Measurements from ENCODE around the gene TMEM80. TPM values are rescaled to one million over a fixed set of nuclear protein-coding genes. Genes with fewer than 3 reads are reported as not detected.

Gene TMEM80
- total and polyA plus RNA-seq, 9 of the 15 experiments (the other 6 are each of a cell fraction or from before 2014, with no cell fraction given), result 5.1 to 30.1 (median 12.4) TPM

DNA sequence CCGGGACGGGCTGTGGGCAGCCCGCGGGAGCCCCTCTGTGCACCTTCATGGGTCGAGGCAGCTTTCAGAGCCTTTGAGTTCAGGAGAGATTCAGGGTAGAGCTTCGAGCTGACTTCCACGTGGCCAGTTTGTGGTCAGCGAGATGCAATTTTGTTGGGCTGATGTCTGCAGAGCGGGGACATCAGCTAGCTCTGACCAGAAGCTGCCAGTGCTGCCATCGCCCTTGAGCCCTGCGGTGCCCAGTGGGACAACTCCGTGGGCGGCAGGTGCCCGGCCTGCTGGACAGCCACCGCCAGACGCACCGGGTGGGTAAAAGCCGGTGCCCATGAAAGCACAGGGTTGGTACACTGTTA lies 52.4 kb downstream of the TMEM80 start (continued):
- TF ChIP-seq, protein P1, sequence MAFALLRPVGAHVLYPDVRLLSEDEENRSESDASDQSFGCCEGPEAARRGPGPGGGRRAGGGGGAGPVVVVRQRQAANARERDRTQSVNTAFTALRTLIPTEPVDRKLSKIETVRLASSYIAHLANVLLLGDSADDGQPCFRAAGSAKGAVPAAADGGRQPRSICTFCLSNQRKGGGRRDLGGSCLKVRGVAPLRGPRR (CRISPR knock-in tag; IDR thresholded peaks at IDR 0.05), result no peak
- TF ChIP-seq PHF8 (IDR thresholded peaks at IDR 0.05; ENCODE audit: borderline replicate concordance, low read length) (no peak), EZH2 (IDR thresholded peaks at IDR 0.05; ENCODE audit: borderline replicate concordance, low read depth, low read length) (no peak), SIRT6 (IDR thresholded peaks at IDR 0.05; ENCODE audit: low read depth, low read length) (no peak), HNRNPL (IDR thresholded peaks at IDR 0.05; ENCODE audit: low read depth, low read length) (no peak), COPS2 (conservative IDR thresholded peaks at IDR 0.05) (no peak), SPI1 (IDR thresholded peaks at IDR 0.05; ENCODE audit: borderline replicate concordance, low read depth, low read length) (no peak), RBM25 (IDR thresholded peaks at IDR 0.05; ENCODE audit: low read depth, low read length, severe bottlenecking) (no peak), MBD2 (IDR thresholded peaks at IDR 0.05; ENCODE audit: borderline replicate concordance, low read depth) (no peak), BHLHE40 (IDR thresholded peaks at IDR 0.05; ENCODE audit: low read length) (no peak), BCL6 (CRISPR knock-in tag; IDR thresholded peaks at IDR 0.05) (no peak), MAZ (CRISPR knock-in tag; conservative IDR thresholded peaks at IDR 0.05 in 1 of 2, IDR thresholded peaks at IDR 0.05 in 1 of 2) (no peak), E2F3 (CRISPR knock-in tag; IDR thresholded peaks at IDR 0.05) (0 out of 2 replicates have a peak, but pooled peaks have one; percentile 75), SIN3B (IDR thresholded peaks at IDR 0.05; ENCODE audit: low read depth) (no peak), ZNF224 (CRISPR knock-in tag; IDR thresholded peaks at IDR 0.05) (no peak), DNMT1 (IDR thresholded peaks at IDR 0.05) (no peak), YY1 (IDR thresholded peaks at IDR 0.05; ENCODE audit: borderline replicate concordance in 1 of 3, control insufficient read depth in 1 of 3, extremely low read depth in 1 of 3, insufficient read depth in 3 of 3, insufficient read length in 1 of 3, insufficient replicate concordance in 2 of 3, low read depth in 1 of 3, low read length in 2 of 3) (peak in 1 of 3 experiments; percentile 15), BMI1 (IDR thresholded peaks at IDR 0.05; ENCODE audit: low read length) (no peak), MYNN (IDR thresholded peaks at IDR 0.05) (no peak), MYNN (CRISPR knock-in tag; IDR thresholded peaks at IDR 0.05) (no peak)
- TF ChIP-seq, protein P2, sequence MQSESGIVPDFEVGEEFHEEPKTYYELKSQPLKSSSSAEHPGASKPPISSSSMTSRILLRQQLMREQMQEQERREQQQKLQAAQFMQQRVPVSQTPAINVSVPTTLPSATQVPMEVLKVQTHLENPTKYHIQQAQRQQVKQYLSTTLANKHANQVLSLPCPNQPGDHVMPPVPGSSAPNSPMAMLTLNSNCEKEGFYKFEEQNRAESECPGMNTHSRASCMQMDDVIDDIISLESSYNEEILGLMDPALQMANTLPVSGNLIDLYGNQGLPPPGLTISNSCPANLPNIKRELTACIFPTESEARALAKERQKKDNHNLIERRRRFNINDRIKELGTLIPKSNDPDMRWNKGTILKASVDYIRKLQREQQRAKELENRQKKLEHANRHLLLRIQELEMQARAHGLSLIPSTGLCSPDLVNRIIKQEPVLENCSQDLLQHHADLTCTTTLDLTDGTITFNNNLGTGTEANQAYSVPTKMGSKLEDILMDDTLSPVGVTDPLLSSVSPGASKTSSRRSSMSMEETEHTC (IDR thresholded peaks at IDR 0.05), result no peak
- TF ChIP-seq, protein P3, sequence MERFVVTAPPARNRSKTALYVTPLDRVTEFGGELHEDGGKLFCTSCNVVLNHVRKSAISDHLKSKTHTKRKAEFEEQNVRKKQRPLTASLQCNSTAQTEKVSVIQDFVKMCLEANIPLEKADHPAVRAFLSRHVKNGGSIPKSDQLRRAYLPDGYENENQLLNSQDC (CRISPR knock-in tag; IDR thresholded peaks at IDR 0.05), result no peak
- TF ChIP-seq, protein P4, sequence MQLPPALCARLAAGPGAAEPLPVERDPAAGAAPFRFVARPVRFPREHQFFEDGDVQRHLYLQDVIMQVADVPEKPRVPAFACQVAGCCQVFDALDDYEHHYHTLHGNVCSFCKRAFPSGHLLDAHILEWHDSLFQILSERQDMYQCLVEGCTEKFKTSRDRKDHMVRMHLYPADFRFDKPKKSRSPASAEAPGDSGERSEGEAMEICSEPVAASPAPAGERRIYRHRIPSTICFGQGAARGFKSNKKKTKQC (CRISPR knock-in tag; IDR thresholded peaks at IDR 0.05), result 0 out of 2 replicates have a peak, but pooled peaks have one; percentile 13
- TF ChIP-seq, protein P5, sequence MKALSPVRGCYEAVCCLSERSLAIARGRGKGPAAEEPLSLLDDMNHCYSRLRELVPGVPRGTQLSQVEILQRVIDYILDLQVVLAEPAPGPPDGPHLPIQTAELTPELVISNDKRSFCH (CRISPR knock-in tag; IDR thresholded peaks at IDR 0.05), result no peak
- TF ChIP-seq, protein P5 (tag; IDR thresholded peaks at IDR 0.05), result no peak
- TF ChIP-seq, protein P6, sequence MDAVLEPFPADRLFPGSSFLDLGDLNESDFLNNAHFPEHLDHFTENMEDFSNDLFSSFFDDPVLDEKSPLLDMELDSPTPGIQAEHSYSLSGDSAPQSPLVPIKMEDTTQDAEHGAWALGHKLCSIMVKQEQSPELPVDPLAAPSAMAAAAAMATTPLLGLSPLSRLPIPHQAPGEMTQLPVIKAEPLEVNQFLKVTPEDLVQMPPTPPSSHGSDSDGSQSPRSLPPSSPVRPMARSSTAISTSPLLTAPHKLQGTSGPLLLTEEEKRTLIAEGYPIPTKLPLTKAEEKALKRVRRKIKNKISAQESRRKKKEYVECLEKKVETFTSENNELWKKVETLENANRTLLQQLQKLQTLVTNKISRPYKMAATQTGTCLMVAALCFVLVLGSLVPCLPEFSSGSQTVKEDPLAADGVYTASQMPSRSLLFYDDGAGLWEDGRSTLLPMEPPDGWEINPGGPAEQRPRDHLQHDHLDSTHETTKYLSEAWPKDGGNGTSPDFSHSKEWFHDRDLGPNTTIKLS (IDR thresholded peaks at IDR 0.05; ENCODE audit: borderline replicate concordance, low read depth), result peak; percentile 65; the same call in 1 of the 2 replicates
